Activated naive CD8-positive, alpha-beta T cell (primary cell): Measurements from ENCODE around the gene CDKL4.
"Not testable (repeated sequence)": the region's sequence is repeated elsewhere in the genome, so short reads cannot be mapped to it uniquely, and the experiment has no call there.

Source experiments
- H3K27ac Mint-ChIP-seq: one replicate; pipeline ENCODE4 v1.8.0; 2021; ENCODE audit warnings: mixed read lengths
- H3K27me3 Mint-ChIP-seq: one replicate; pipeline ENCODE4 v1.8.0; 2021; ENCODE audit warnings: mixed read lengths
- H3K36me3 Mint-ChIP-seq: one replicate; pipeline ENCODE4 v1.8.0; 2021; ENCODE audit warnings: mixed read lengths
- H3K4me1 Mint-ChIP-seq: one replicate; pipeline ENCODE4 v1.8.0; 2021; ENCODE audit warnings: low read depth, mixed read lengths
- H3K4me3 Mint-ChIP-seq: one replicate; pipeline ENCODE4 v1.8.0; 2021; ENCODE audit warnings: mild to moderate bottlenecking, mixed read lengths
- H3K9me3 Mint-ChIP-seq: one replicate; pipeline ENCODE4 v1.8.0; 2021; ENCODE audit warnings: low read depth, mixed read lengths

Gene CDKL4

GRCh38 chr2:39176997-39177396, 66.8 kb downstream of the CDKL4 start:
- Mint-ChIP-seq H3K27ac (peak overlapping the region; percentile 22), H3K4me3 (no peak overlapping the region), H3K36me3 (no peaks in the 10 kb centered on the region), H3K4me1 (no peaks in the 10 kb centered on the region), H3K27me3 (peaks cover 3% of the 10 kb centered on the region), H3K9me3 (no peaks in the 10 kb centered on the region)

DNA sequence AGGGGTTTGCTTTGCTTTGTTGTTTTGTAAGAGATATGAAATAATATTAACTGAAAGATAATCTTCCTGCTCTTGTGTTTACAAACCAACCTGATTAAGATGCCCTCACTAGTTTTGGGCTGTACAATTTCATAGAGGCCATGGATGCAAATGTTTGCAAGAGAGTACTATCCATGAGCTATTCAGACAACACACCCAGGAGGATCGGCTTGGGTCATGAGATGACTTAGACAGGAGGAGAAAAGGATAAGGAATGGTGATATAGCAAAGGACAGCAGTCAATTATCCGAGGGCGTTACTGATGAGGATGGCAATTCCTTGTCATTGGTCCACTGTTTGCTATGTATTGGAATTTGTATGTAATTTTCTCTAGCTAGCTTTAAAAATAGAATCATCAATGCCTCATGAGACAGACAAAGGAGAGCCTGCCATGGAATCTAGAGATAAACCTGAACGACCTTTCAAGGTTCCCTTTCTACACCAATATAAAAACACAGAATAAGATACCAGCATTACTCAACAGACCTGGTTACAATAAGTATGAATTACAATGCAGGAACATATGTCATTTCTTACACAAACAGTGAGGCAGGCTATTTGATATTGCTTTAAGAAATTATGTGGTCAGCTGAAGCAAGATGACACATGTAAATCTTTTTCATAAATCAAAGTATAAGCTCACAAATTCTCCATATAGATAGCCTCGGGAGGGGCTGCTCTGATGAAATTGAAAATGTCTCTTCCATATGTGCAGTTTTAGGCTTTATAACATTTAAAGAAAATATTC, 68.6 kb downstream of the CDKL4 start:
- H3K27ac Mint-ChIP-seq, result no peak overlapping the region
- no peaks in the 10 kb centered on the region for H3K9me3 Mint-ChIP-seq
- H3K36me3 Mint-ChIP-seq, result no peaks in the 10 kb centered on the region
- H3K4me1 Mint-ChIP-seq, result peaks cover 2% of the 10 kb centered on the region
- no peaks in the 10 kb centered on the region for H3K27me3 Mint-ChIP-seq
- no peak overlapping the region for H3K4me3 Mint-ChIP-seq

- peaks cover 2% of the 10 kb centered on the region for H3K4me1 Mint-ChIP-seq
- H3K27me3 Mint-ChIP-seq, result no peaks in the 10 kb centered on the region
- H3K9me3 Mint-ChIP-seq, result no peaks in the 10 kb centered on the region
- no peak overlapping the region for H3K27ac Mint-ChIP-seq
- H3K36me3 Mint-ChIP-seq, result no peaks in the 10 kb centered on the region
- no peak overlapping the region for H3K4me3 Mint-ChIP-seq
Observed at GRCh38 chr2:39174022-39174421, 69.7 kb downstream of the CDKL4 start.

DNA sequence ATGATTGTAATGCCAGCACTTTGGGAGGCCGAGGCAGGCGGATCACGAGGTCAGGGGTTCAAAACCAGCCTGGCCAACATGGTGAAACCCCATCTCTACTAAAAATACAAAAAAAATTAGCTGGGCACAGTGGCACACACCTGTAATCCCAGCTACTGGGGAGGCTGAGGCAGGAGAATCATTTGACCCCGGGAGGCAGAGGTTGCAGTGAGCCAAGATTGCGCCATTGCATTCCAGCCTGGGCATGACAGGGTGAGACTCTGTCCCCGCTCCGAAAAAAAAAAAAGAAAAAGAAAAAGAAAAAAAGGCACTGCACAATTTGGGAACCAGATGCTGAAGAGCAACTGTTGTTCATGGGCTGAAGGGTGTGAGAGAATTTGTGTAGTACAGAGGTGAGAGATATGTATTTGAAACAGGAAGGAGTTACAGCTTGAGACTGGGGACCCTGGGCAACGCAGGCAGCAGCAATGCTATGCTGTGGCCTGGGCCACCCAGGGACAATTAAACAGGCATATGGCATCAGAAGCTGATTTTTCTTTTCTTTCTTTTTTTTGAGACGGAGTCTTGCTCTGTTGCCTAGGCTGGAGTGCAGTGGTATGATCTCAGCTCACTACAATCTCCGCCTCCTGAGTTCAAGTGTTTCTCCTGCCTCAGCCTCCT, 71.6 kb downstream of the CDKL4 start:
- H3K36me3 Mint-ChIP-seq, H3K4me3 Mint-ChIP-seq, H3K27ac Mint-ChIP-seq, H3K27me3 Mint-ChIP-seq, H3K4me1 Mint-ChIP-seq, H3K9me3 Mint-ChIP-seq: not testable (repeated sequence)

DNA sequence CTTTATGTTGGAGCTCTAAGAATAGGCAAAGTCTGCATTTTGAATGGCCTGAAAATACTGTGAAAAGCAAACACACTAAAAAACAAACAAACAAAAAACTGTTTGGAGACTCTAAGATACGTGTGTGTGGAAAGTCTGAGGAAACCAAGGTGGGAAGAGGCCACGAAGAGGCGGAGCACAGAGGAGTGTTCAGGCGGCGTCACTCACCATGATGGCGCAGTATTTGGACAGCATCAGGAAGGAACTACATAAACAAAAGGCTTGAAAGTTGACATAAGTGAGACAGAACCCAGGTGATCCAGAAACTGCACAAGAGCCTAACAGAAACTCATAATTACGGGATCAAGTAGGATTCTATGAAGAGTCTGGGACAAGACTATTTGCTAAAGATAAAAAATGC, 72.1 kb downstream of the CDKL4 start:
- peaks cover 9% of the 10 kb centered on the region for H3K4me1 Mint-ChIP-seq
- H3K36me3 Mint-ChIP-seq, result no peaks in the 10 kb centered on the region
- no peak overlapping the region for H3K4me3 Mint-ChIP-seq
- no peaks in the 10 kb centered on the region for H3K27me3 Mint-ChIP-seq
- no peaks in the 10 kb centered on the region for H3K9me3 Mint-ChIP-seq
- no peak overlapping the region for H3K27ac Mint-ChIP-seq

DNA sequence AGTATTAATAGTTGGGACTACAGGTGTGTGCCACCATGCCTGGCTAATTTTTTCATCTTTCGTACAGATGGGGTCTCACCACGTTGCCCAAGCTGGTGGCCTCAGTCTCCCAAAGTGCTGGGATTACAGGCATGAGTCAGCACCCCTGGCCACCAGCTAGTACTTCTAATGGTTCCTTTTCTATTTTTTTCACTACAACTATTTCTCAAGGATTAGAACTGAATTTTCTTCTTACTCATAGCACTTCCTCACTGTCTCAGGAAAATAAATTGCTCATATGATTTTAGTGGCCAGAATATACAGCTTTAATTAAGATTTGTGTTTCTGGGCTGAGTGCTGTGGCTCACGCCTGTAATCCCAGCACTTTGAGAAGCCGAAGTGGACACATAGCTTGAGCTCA, 79.7 kb downstream of the CDKL4 start:
- Mint-ChIP-seq H3K36me3 (peaks cover 3% of the 10 kb centered on the region), H3K4me1 (peaks cover 7% of the 10 kb centered on the region), H3K9me3 (no peaks in the 10 kb centered on the region), H3K27ac (no peak overlapping the region), H3K27me3 (no peaks in the 10 kb centered on the region), H3K4me3 (no peak overlapping the region)

GRCh38 chr2:39160982-39161381, 82.8 kb downstream of the CDKL4 start:
- H3K27ac Mint-ChIP-seq, result no peak overlapping the region
- no peaks in the 10 kb centered on the region for H3K4me1 Mint-ChIP-seq
- no peaks in the 10 kb centered on the region for H3K9me3 Mint-ChIP-seq
- no peaks in the 10 kb centered on the region for H3K27me3 Mint-ChIP-seq
- H3K4me3 Mint-ChIP-seq, result no peak overlapping the region
- peaks cover 3% of the 10 kb centered on the region for H3K36me3 Mint-ChIP-seq

DNA sequence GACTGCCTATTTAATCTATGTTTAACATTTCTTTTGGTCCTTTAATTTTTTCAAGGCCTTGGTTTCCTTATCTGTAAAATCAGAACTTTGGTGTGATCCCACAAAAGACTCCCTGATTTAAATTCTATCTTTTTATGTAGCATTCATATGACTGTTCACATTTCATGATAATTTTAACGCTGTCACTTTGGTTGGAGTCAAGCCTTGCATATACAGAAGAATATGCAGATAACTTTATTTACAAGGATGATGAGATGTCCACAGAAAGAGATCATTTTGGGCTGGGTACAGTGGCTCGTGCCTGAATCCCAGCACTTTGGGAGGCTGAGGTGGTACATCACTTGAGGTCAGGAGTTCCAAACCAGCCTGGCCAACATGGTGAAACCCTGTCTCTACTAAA, 84.5 kb downstream of the CDKL4 start:
- Mint-ChIP-seq H3K36me3 (no peaks in the 10 kb centered on the region), H3K4me1 (no peaks in the 10 kb centered on the region), H3K4me3 (no peak overlapping the region), H3K27me3 (no peaks in the 10 kb centered on the region), H3K27ac (no peak overlapping the region), H3K9me3 (no peaks in the 10 kb centered on the region)

GRCh38 chr2:39158351-39158750, 85.4 kb downstream of the CDKL4 start:
- H3K9me3 Mint-ChIP-seq, result no peaks in the 10 kb centered on the region
- H3K36me3 Mint-ChIP-seq, result no peaks in the 10 kb centered on the region
- no peak overlapping the region for H3K27ac Mint-ChIP-seq
- no peaks in the 10 kb centered on the region for H3K27me3 Mint-ChIP-seq
- H3K4me1 Mint-ChIP-seq, result no peaks in the 10 kb centered on the region
- H3K4me3 Mint-ChIP-seq, result no peak overlapping the region

DNA sequence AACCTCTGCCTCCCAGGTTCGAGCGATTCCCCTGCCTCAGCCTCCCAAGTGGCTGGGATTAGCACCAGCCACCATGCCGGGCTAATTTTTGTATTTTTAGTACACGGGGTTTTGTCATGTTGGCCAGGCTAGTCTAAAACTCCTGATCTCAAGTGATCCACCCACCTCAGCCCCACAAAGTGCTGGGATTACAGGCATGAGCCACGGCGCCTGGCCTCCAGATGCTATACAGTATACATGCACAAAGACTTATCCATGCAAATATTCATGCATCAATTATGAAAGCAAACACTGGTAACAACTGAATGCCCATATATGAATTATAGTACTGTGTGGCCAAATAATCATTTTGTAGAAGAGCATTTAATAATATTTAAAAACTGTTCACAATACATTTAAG, 86.9 kb downstream of the CDKL4 start:
- no peak overlapping the region for H3K27ac Mint-ChIP-seq
- no peak overlapping the region for H3K4me3 Mint-ChIP-seq
- H3K4me1 Mint-ChIP-seq, result no peaks in the 10 kb centered on the region
- no peaks in the 10 kb centered on the region for H3K27me3 Mint-ChIP-seq
- no peaks in the 10 kb centered on the region for H3K9me3 Mint-ChIP-seq
- no peaks in the 10 kb centered on the region for H3K36me3 Mint-ChIP-seq

DNA sequence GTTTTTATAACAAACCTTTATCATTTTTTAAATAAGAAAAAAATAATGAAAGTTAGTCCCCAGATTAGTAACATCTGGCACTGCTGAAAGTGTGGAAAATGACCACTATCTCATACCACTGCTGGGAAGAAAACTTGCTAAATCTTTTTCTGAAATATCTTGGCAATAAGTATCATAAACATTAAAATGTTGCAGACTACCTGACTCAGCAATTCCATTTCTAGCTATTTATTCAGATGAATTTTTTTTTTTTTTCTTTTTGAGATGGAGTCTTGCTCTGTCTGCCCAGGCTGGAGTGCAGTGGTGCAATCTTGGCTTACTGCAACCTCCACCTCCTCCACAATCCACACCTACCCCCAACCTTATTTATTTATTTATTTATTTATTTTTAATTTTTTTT, 87.7 kb downstream of the CDKL4 start:
- Mint-ChIP-seq H3K27me3 (no peaks in the 10 kb centered on the region), H3K27ac (no peak overlapping the region), H3K36me3 (no peaks in the 10 kb centered on the region), H3K4me1 (no peaks in the 10 kb centered on the region), H3K9me3 (no peaks in the 10 kb centered on the region), H3K4me3 (no peak overlapping the region)

GRCh38 chr2:39155573-39155972, 88.2 kb downstream of the CDKL4 start:
- not testable (repeated sequence) for H3K4me3 Mint-ChIP-seq, H3K36me3 Mint-ChIP-seq, H3K4me1 Mint-ChIP-seq, H3K27me3 Mint-ChIP-seq, H3K27ac Mint-ChIP-seq, H3K9me3 Mint-ChIP-seq

DNA sequence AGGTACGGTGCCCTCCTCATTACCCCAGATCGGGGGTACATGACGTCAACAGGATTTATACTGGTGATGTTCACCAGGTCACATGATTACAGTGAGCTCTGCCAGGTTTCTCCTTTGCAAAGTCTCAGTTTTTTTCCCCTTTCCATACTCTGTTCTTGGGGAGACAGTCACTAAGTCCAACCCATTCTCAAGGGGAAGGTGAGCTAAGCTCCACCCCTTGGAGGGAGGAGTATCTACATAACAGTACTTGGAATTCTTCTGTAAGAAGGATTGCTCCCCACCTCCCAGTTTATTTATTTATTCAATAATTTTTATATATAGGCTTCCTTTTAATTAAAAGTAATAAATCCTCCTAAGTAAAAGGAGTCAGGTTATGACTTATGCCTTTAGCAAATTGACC, 88.8 kb downstream of the CDKL4 start:
- Mint-ChIP-seq H3K27ac (no peak overlapping the region), H3K27me3 (no peaks in the 10 kb centered on the region), H3K4me1 (no peaks in the 10 kb centered on the region), H3K9me3 (no peaks in the 10 kb centered on the region), H3K4me3 (no peak overlapping the region), H3K36me3 (no peaks in the 10 kb centered on the region)

- Mint-ChIP-seq H3K27me3 (no peaks in the 10 kb centered on the region), H3K4me3 (no peak overlapping the region), H3K9me3 (no peaks in the 10 kb centered on the region), H3K27ac (no peak overlapping the region), H3K36me3 (no peaks in the 10 kb centered on the region), H3K4me1 (no peaks in the 10 kb centered on the region)
Observed at GRCh38 chr2:39153312-39153711, 90.5 kb downstream of the CDKL4 start.

DNA sequence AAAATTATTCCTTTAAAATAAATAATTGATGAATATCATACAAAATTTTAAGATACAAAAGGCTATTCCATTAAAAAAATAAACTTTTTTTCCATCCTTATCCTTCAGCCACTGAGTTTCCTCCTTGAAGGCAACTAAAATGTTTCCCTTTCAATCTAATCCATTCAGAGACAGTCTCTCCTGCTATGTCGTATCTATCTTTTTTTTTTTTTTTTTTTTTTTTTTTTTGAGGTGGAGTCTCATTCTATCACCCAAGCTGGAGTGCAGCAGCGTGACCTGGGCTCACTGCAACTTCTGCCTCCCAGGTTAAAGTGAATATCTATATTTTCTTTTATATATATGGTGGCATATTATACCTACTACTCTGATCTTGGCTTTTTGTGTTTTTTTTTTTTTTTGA, 91.3 kb downstream of the CDKL4 start:
- Mint-ChIP-seq H3K36me3 (no peaks in the 10 kb centered on the region), H3K9me3 (no peaks in the 10 kb centered on the region)

More for the DNA sequence above, 91.3 kb downstream of the CDKL4 start:
- Mint-ChIP-seq H3K4me1 (no peaks in the 10 kb centered on the region), H3K4me3 (no peak overlapping the region), H3K27ac (no peak overlapping the region), H3K27me3 (no peaks in the 10 kb centered on the region)
